ENCODE data around the gene VGLL3.

- TF ChIP-seq CTCF (IDR thresholded peaks at IDR 0.05) = no peak
- TF ChIP-seq POLR2A (IDR thresholded peaks at IDR 0.05) = no peak
Measured at GRCh38 chr3:86890741-86891396, 100.1 kb downstream of the VGLL3 start.
